HEK293 (cell line): Measurements from ENCODE around the gene SAMD1.

ENCODE experiments used
- CTCF ChIA-PET: fragments of 350-600 bp; formaldehyde crosslinking; extraction: SDS; loops from one replicate; lab custom pipeline; 2021; ENCODE audit warnings: antibody characterized with exemption; lab: Yijun Ruan, JAX
- POLR2A ChIA-PET: fragments of 300-600 bp; formaldehyde crosslinking; extraction: SDS; loops from one replicate; lab custom pipeline; 2020; ENCODE audit warnings: antibody characterized with exemption, inconsistent platforms; lab: Yijun Ruan, JAX
- H3K27ac ChIP-seq: fragments of 200-500 bp; sonication (Bioruptor generic); 2 replicates; pipeline ENCODE4 v1.5.1; 2014; ENCODE audit warnings: low read depth, low read length, control low read depth, inconsistent platforms; ENCODE audit errors: extremely low read depth
- H3K36me3 ChIP-seq, 2 experiments: fragments of 200-500 bp in 1 of 2; sonication (Bioruptor generic) in 1 of 2; 1 replicate in 1 of 2; 2 replicates in 1 of 2; pipeline ENCODE4 v1.5.1; 2014 to 2017; ENCODE audit warnings: inconsistent platforms in 2 of 2, low read length in 2 of 2; ENCODE audit not compliant: control insufficient read depth in 2 of 2, insufficient read depth in 1 of 2
- H3K4me1 ChIP-seq: fragments of 200-500 bp; sonication (Bioruptor generic); 2 replicates; pipeline ENCODE4 v1.5.1; 2014; ENCODE audit warnings: mild to moderate bottlenecking, low read length, inconsistent platforms; ENCODE audit not compliant: control insufficient read depth, insufficient read depth
- H3K4me3 ChIP-seq: 2 replicates; pipeline ENCODE4 v1.5.1; 2011; ENCODE audit warnings: low read depth, mild to moderate bottlenecking, control low read depth, low read length, moderate library complexity
- H3K9me3 ChIP-seq: fragments of 200-500 bp; sonication (Bioruptor generic); 2 replicates; pipeline ENCODE4 v1.5.1; 2014; ENCODE audit warnings: low read depth, low read length, inconsistent platforms; ENCODE audit not compliant: control insufficient read depth, insufficient read depth
- CTCF ChIP-seq: fragments of 450-650 bp; formaldehyde crosslinking; IDR thresholded peaks from 2 replicates; pipeline ENCODE4 v1.5.1; 2016; ENCODE audit warnings: missing biosample characterization, missing genetic modification characterization
- EGR2 ChIP-seq: fragments of 450-650 bp; formaldehyde crosslinking; IDR thresholded peaks from 2 replicates; pipeline ENCODE4 v1.5.1; 2016; ENCODE audit warnings: low read depth, missing biosample characterization, missing genetic modification characterization
- GFI1B ChIP-seq: fragments of 450-650 bp; formaldehyde crosslinking; IDR thresholded peaks from 2 replicates; pipeline ENCODE4 v1.5.1; 2016; ENCODE audit warnings: missing biosample characterization, missing genetic modification characterization
- GLI4 ChIP-seq: fragments of 450-650 bp; formaldehyde crosslinking; IDR thresholded peaks from 2 replicates; pipeline ENCODE4 v1.5.1; 2016; ENCODE audit warnings: missing biosample characterization, missing genetic modification characterization
- KLF16 ChIP-seq: fragments of 450-650 bp; formaldehyde crosslinking; IDR thresholded peaks from 2 replicates; pipeline ENCODE4 v1.5.1; 2017; ENCODE audit warnings: missing biosample characterization, missing genetic modification characterization
- KLF8 ChIP-seq: fragments of 450-650 bp; formaldehyde crosslinking; IDR thresholded peaks from 2 replicates; pipeline ENCODE4 v1.5.1; 2016; ENCODE audit warnings: missing biosample characterization, missing genetic modification characterization
- MZF1 ChIP-seq: fragments of 450-650 bp; formaldehyde crosslinking; IDR thresholded peaks from 2 replicates; pipeline ENCODE4 v1.5.1; 2017; ENCODE audit warnings: missing biosample characterization, missing genetic modification characterization, borderline replicate concordance
- OSR2 ChIP-seq: fragments of 450-650 bp; formaldehyde crosslinking; IDR thresholded peaks from 2 replicates; pipeline ENCODE4 v1.5.1; 2016; ENCODE audit warnings: missing biosample characterization, missing genetic modification characterization
- PRDM1 ChIP-seq: fragments of 450-650 bp; formaldehyde crosslinking; IDR thresholded peaks from 2 replicates; pipeline ENCODE4; 2016; ENCODE audit warnings: missing biosample characterization, missing genetic modification characterization
- ZNF132 ChIP-seq: fragments of 450-650 bp; formaldehyde crosslinking; IDR thresholded peaks from 2 replicates; pipeline ENCODE4 v1.5.1; 2017; ENCODE audit warnings: missing biosample characterization, missing genetic modification characterization, borderline replicate concordance
- ZNF280D ChIP-seq: fragments of 450-650 bp; formaldehyde crosslinking; IDR thresholded peaks from 2 replicates; pipeline ENCODE4 v1.5.1; 2016; ENCODE audit warnings: missing biosample characterization, missing genetic modification characterization
- ZNF292 ChIP-seq: fragments of 450-650 bp; formaldehyde crosslinking; IDR thresholded peaks from 2 replicates; pipeline ENCODE4 v1.5.1; 2016; ENCODE audit warnings: low read depth, missing biosample characterization, missing genetic modification characterization, borderline replicate concordance
- ZNF302 ChIP-seq: fragments of 450-650 bp; formaldehyde crosslinking; IDR thresholded peaks from 2 replicates; pipeline ENCODE4 v1.5.1; 2016; ENCODE audit warnings: missing biosample characterization, missing genetic modification characterization, low read depth
- ZNF510 ChIP-seq: fragments of 450-650 bp; formaldehyde crosslinking; IDR thresholded peaks from 2 replicates; pipeline ENCODE4 v1.5.1; 2018; ENCODE audit warnings: mild to moderate bottlenecking, missing genetic modification characterization, missing biosample characterization; ENCODE audit not compliant: insufficient replicate concordance
- ZNF513 ChIP-seq: fragments of 450-650 bp; IDR thresholded peaks from 2 replicates; pipeline ENCODE4 v1.5.1; 2018; ENCODE audit warnings: missing biosample characterization, missing genetic modification characterization
- ZNF571 ChIP-seq: fragments of 450-650 bp; formaldehyde crosslinking; IDR thresholded peaks from 2 replicates; pipeline ENCODE4 v1.5.0; 2017; ENCODE audit warnings: missing biosample characterization, missing genetic modification characterization
- ZNF747 ChIP-seq: fragments of 450-650 bp; formaldehyde crosslinking; IDR thresholded peaks from 2 replicates; pipeline ENCODE4 v1.5.1; 2016; ENCODE audit warnings: missing biosample characterization, missing genetic modification characterization
- TF ChIP-seq, protein P1 (sequence below): fragments of 450-650 bp; formaldehyde crosslinking; IDR thresholded peaks from 2 replicates; pipeline ENCODE4 v1.5.1; 2017; ENCODE audit warnings: missing biosample characterization, mild to moderate bottlenecking, missing genetic modification characterization, moderate library complexity
- TF ChIP-seq, protein P2 (sequence below): fragments of 450-650 bp; formaldehyde crosslinking; IDR thresholded peaks from 2 replicates; pipeline ENCODE4 v1.5.1; 2016; ENCODE audit warnings: missing biosample characterization, missing genetic modification characterization

SAMD1 gene

DNA sequence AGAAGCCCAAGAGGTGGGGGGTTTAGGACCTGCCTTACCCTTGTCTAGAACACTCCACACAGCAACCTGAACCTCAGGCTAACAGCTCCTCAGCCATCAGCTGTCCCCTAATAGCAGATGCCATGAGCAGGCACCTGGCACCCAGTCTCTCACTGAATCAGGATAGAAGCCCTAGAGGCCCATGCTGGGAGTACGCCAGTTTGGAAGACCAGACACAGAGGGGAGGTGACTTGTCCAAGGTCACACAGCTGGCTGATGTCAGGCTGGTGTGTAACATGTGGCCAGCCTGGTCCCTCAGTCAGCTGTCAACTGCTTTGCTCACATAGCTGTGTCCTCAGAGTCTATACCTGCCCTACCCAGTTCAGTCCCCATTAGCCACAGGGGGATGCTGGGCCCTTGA is 12.8 kb upstream of the SAMD1 start (continued):
- no peak for TF ChIP-seq CTCF (tag by site-specific recombination)
- no peak for TF ChIP-seq OSR2 (tag by site-specific recombination)
- TF ChIP-seq, protein P1, sequence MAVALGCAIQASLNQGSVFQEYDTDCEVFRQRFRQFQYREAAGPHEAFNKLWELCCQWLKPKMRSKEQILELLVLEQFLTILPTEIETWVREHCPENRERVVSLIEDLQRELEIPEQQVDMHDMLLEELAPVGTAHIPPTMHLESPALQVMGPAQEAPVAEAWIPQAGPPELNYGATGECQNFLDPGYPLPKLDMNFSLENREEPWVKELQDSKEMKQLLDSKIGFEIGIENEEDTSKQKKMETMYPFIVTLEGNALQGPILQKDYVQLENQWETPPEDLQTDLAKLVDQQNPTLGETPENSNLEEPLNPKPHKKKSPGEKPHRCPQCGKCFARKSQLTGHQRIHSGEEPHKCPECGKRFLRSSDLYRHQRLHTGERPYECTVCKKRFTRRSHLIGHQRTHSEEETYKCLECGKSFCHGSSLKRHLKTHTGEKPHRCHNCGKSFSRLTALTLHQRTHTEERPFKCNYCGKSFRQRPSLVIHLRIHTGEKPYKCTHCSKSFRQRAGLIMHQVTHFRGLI, result no peak
- TF ChIP-seq GFI1B (tag by site-specific recombination), result no peak
- no peak for TF ChIP-seq ZNF132 (tag by site-specific recombination)
- TF ChIP-seq ZNF513 (tag by site-specific recombination), result no peak
- no peak for TF ChIP-seq ZNF571
- no peak for TF ChIP-seq KLF8 (tag by site-specific recombination)
- TF ChIP-seq ZNF747, result no peak
- TF ChIP-seq, protein P2, sequence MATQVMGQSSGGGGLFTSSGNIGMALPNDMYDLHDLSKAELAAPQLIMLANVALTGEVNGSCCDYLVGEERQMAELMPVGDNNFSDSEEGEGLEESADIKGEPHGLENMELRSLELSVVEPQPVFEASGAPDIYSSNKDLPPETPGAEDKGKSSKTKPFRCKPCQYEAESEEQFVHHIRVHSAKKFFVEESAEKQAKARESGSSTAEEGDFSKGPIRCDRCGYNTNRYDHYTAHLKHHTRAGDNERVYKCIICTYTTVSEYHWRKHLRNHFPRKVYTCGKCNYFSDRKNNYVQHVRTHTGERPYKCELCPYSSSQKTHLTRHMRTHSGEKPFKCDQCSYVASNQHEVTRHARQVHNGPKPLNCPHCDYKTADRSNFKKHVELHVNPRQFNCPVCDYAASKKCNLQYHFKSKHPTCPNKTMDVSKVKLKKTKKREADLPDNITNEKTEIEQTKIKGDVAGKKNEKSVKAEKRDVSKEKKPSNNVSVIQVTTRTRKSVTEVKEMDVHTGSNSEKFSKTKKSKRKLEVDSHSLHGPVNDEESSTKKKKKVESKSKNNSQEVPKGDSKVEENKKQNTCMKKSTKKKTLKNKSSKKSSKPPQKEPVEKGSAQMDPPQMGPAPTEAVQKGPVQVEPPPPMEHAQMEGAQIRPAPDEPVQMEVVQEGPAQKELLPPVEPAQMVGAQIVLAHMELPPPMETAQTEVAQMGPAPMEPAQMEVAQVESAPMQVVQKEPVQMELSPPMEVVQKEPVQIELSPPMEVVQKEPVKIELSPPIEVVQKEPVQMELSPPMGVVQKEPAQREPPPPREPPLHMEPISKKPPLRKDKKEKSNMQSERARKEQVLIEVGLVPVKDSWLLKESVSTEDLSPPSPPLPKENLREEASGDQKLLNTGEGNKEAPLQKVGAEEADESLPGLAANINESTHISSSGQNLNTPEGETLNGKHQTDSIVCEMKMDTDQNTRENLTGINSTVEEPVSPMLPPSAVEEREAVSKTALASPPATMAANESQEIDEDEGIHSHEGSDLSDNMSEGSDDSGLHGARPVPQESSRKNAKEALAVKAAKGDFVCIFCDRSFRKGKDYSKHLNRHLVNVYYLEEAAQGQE (tag by site-specific recombination), result no peak

DNA sequence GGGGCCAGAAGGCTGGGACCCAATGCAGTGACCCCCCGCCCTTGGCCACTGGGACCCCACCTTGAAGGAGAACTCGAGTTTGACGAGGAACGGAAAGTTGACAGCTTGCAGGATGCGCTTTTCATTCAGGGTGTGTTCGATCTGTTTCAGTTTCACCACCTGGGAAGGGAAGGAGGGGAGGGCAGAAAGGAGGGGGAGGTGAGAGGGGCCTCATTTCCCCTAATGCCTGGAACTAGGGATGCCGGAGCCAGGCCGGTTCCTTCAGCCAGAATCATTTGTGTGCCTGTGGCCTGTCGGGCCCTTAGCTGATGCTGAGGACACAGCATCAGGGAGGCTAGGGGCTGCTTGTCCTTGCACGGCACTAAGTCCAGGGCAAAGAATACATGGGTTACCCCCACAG is 12.2 kb upstream of the SAMD1 start:
- Histone ChIP-seq H3K27ac (no peak overlapping the region), H3K4me1 (no peaks in the 10 kb centered on the region), H3K4me3 (no peak overlapping the region), H3K9me3 (no peaks in the 10 kb centered on the region), H3K36me3 (peaks cover 26 to 64% of the 10 kb centered on the region in 2 experiments; a peak in 2 of 3 replicates)
- ChIA-PET POLR2A (interaction anchor here (1.8 kb wide), 1 partner anchor 34 kb away, joined by 5 read pairs; the partner anchor contains the start of gene ASF1B), CTCF (interaction anchor here (0.6 kb wide), 1 partner anchor 218 kb away, joined by 5 read pairs; no protein-coding TSS in a partner anchor)
- TF ChIP-seq KLF16 (tag by site-specific recombination), result no peak
- no peak for TF ChIP-seq ZNF302 (tag by site-specific recombination)
- TF ChIP-seq ZNF280D (tag by site-specific recombination), result no peak
- TF ChIP-seq ZNF510 (tag by site-specific recombination), result no peak
- TF ChIP-seq MZF1 (tag by site-specific recombination), result no peak
- TF ChIP-seq ZNF292 (tag by site-specific recombination), result no peak
- TF ChIP-seq PRDM1 (tag by site-specific recombination), result no peak
- TF ChIP-seq EGR2 (tag by site-specific recombination), result no peak
- no peak for TF ChIP-seq GLI4 (tag by site-specific recombination)
